HG03159 (cell line): ENCODE results near the gene DESI2.
"Not testable (repeated sequence)": the region's sequence is repeated elsewhere in the genome, so short reads cannot be mapped to it uniquely, and the experiment has no call there.

ENCODE experiments used
- ATAC-seq: cut with Tn5 transposase; IDR thresholded peaks from one replicate; pipeline ENCODE4 v1.9.1; 2021; ENCODE audit warnings: mild to moderate bottlenecking, moderate library complexity; ENCODE audit not compliant: unreplicated experiment

DESI2 gene

GRCh38 chr1:244654108-244655038 lies 1.4 kb downstream of the DESI2 start:
- ATAC-seq = no peak

- no peak for ATAC-seq
Observed at GRCh38 chr1:244655186-244655585, 2.3 kb downstream of the DESI2 start.

- ATAC-seq = no peak
Observed at GRCh38 chr1:244657421-244657820, 4.5 kb downstream of the DESI2 start.

- no peak for ATAC-seq
Observed at GRCh38 chr1:244659694-244660093, 6.8 kb downstream of the DESI2 start.

GRCh38 chr1:244660595-244660994 lies 7.7 kb downstream of the DESI2 start:
- ATAC-seq = no peak

GRCh38 chr1:244661569-244662312 lies 8.8 kb downstream of the DESI2 start:
- ATAC-seq = not testable (repeated sequence)

- ATAC-seq = no peak
Observed at GRCh38 chr1:244662599-244662998, 9.7 kb downstream of the DESI2 start.

GRCh38 chr1:244664353-244664752 lies 11.4 kb downstream of the DESI2 start:
- no peak for ATAC-seq

- ATAC-seq = peak; percentile 93
Observed at GRCh38 chr1:244665771-244666217, 12.9 kb downstream of the DESI2 start.

- not testable (repeated sequence) for ATAC-seq
Observed at GRCh38 chr1:244666672-244667418, 13.9 kb downstream of the DESI2 start.

- ATAC-seq = no peak
Observed at GRCh38 chr1:244667797-244668196, 14.9 kb downstream of the DESI2 start.

GRCh38 chr1:244672946-244673682 lies 20.2 kb downstream of the DESI2 start:
- no peak for ATAC-seq

GRCh38 chr1:244674446-244674845 lies 21.5 kb downstream of the DESI2 start:
- ATAC-seq = no peak

GRCh38 chr1:244675167-244675566 lies 22.2 kb downstream of the DESI2 start:
- no peak for ATAC-seq

- ATAC-seq = no peak
Observed at GRCh38 chr1:244678697-244679096, 25.8 kb downstream of the DESI2 start.

GRCh38 chr1:244680667-244681066 lies 27.7 kb downstream of the DESI2 start:
- ATAC-seq = no peak

GRCh38 chr1:244682087-244682486 lies 29.2 kb downstream of the DESI2 start:
- ATAC-seq = not testable (repeated sequence)

- ATAC-seq = no peak
Observed at GRCh38 chr1:244695937-244696336, 43.0 kb downstream of the DESI2 start.

- no peak for ATAC-seq
Observed at GRCh38 chr1:244699741-244700140, 46.8 kb downstream of the DESI2 start.

- no peak for ATAC-seq
Observed at GRCh38 chr1:244700808-244701207, 47.9 kb downstream of the DESI2 start.
